Erythroblast (primary cell): ENCODE results near the gene IFNG-AS1.

Experiments used
- GATA1 ChIP-seq: IDR thresholded peaks from 2 replicates; pipeline ENCODE4 v1.6.1; 2011; ENCODE audit warnings: low read depth, mild to moderate bottlenecking, control low read depth, low read length, moderate library complexity
- POLR2A ChIP-seq: IDR thresholded peaks from 2 replicates; pipeline ENCODE4 v1.6.1; 2011; ENCODE audit warnings: mild to moderate bottlenecking, low read length

GRCh38 chr12:67966560-67966959, 22.7 kb upstream of the IFNG-AS1 start:
- TF ChIP-seq POLR2A (no peak), GATA1 (no peak)
